ENCODE results near the gene LYRM4.
A peak's percentile ranks its signal among the peaks of the same experiment; 100 is the strongest.

Gene LYRM4

GRCh38 chr6:5260661-5261544 lies at the start of gene LYRM4, which contains the start of gene FARS2:
LYRM4 (minus strand) TSS chr6:5260950; CDS start chr6:5260733, 217 bp downstream.
FARS2 (plus strand) TSS chr6:5261513.
- DNase-seq (ENCODE audit: low read depth in 3 of 3): peak; percentile 83 to 90 (median 87)

DNA sequence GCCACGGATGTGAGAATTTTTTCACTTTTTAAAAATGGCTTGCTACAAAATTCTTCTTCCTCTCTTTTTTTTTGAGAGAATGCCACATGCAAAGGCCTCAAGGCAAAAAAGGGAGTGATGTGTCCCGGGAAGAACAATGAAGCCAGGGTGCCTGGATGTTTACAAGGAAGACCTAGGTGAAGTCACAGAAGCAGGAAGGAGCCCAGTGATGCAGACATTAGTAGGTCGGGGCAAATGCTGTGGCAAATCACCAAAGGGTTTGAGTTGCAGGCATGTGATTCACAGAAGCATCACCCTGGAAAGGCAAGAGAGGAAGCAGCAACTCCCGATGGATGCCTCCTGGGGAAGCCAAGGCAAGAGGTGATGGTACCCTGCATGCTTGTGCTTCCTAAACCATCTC lies 47.3 kb upstream of the LYRM4 start:
- DNase-seq (ENCODE audit: low read depth in 3 of 3): no peak

- no peak for DNase-seq (ENCODE audit: low read depth in 3 of 3)
Observed at GRCh38 chr6:5307058-5307457, 46.3 kb upstream of the LYRM4 start.

DNA sequence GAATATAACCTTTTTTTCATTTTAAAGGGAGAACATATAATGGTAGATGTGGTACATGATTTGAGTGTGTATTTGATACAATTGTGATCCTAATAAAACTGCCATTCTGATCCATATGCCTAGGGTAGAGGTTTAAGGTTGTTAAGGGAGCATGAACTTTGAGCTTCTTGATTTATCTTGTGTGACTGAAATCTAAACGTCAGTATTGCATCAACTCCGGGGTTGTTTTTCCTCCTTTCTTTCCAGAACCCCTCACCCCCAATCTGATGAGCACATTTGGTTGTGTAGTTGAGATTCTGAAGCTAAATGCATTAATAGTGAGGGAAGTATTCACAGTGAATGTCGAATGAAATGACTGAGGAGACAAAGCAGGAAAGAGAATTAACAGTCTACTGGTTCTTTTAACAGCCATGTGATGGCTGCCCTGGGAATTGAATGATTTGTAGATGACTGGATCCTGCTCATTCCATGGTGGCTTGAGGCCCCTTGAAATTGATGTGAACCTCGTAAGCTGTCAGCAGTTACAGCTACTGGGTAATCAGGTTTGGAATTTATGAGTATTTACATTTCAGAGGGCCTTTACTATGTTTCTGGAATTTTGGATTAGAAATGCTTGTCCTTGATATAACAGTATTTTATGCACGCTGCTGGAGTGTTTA lies 45.3 kb upstream of the LYRM4 start:
- DNase-seq (ENCODE audit: low read depth in 3 of 3): no peak

DNA sequence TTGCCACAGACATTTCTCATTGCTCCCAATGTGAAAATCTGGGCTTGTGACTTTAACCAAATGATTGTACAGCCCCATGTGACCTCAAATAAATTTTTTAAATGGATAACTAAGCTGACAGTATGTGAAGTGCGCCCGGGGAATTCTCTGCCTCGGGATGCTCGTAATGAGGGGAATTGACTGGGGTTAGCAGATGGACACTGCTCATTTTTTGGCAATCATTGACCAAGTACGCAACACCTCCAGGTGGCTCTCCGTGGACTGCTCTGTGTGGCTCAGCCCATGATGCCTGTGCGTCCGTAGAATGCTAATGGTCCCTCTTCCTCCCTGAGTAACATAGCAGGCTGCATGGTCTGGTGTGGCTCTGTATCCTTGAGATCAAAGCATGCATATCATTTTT lies 42.9 kb upstream of the LYRM4 start:
- no peak for DNase-seq (ENCODE audit: low read depth in 3 of 3)

DNA sequence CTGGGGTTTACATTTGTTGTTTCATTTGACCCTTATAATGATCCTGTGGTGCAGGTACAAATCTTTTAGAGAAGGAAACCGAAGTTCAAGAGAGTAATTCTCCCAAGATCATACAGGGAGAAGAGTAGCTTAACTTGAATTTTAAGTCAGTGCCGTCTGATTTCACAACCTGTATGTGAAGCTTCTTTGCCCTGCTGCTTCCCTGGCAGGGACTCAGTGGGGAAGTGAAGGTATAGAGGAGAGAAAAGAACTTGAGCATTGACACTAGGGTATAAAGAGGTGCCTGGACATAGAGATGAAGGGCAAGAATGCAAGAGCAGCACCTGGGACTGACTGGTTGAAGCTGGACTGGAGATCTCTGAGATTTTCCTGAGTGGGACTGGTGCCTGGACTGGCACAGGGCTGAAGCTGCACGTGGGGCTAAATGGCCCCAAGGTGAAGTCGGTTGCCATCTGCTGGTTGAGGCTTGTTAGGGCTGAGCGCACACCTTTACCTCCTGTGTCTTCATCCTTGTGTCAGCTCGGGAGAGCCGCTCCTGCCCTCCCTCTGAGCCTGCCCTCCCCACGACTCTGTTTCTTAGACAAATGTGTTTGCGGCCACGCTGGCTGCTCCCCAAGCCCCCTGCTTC lies 42.4 kb upstream of the LYRM4 start:
- peak; percentile 4 to 32 (median 26) for DNase-seq (ENCODE audit: low read depth in 3 of 3)

GRCh38 chr6:5302220-5302946 lies 41.6 kb upstream of the LYRM4 start:
- no peak for DNase-seq (ENCODE audit: low read depth in 3 of 3)

DNA sequence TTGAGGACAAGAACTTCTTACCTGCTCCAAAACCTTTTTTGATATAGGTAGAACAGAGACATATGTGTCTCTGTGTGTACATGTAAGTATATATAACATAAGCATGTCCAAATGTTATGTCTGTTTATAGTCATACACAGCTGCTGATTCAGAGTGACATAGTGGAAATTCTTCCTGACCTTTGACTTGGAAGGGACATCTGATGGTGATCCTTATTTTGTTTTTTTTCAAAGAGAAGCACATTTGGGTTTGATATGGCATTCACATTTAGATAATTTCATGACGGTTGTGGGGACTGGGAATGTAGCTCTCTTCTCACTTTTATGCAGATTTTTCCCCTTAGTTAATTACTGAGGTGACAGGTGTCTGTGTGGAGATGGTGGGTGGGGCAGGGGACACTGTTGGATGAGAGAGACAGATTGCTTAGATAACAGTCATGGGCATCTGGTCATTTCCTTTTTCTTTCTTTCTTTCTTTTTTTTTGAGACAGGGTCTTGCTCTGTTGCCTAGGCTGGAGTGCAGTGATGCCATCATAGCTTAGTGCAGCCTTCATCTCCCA lies 39.5 kb upstream of the LYRM4 start:
- DNase-seq (ENCODE audit: low read depth in 3 of 3): no peak

DNA sequence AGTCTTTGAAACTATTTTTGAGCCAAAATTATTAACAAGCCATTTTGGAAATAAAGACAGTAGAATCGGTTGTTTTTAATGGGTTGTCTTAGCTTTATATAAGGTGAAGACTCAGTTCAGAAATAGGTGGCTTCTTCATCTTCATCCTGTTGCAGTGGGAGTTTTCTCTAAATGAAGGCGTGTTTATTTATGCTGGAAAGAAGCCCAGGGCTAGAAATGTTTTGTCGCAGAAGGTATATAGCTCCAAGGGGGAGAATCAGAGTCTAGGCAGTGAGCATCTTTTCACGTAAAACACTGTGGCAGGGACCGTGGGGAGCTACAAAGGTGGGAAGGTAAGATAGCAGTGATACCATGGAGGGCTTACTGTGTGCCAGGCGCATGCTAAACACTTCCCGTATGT lies 34.9 kb upstream of the LYRM4 start:
- DNase-seq (ENCODE audit: low read depth in 3 of 3): no peak

GRCh38 chr6:5294392-5295211 lies 33.9 kb upstream of the LYRM4 start:
- DNase-seq (ENCODE audit: low read depth in 3 of 3): no peak

- no peak for DNase-seq (ENCODE audit: low read depth in 3 of 3)
Observed at GRCh38 chr6:5293692-5294091, 32.9 kb upstream of the LYRM4 start.

GRCh38 chr6:5292154-5292553 lies 31.4 kb upstream of the LYRM4 start:
- no peak for DNase-seq (ENCODE audit: low read depth in 3 of 3)

DNA sequence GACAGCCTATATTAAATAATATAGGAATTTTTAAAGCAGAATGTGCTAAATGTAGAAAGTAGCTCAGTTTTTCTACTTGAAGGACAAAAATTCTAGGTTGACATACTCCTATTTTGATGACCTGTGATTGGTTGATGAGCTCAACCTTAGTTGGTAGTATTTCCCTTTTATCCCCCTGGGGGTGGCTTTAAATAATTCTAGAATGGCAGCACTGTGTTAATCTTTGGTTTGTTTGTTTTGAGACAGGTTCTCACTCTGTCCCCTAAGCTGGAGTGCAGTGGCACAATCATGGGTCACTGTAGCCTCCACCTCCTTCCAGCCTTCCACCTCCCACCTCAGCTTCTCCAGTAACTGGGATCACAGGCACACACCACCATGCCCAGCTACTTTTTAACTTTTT lies 29.8 kb upstream of the LYRM4 start:
- no peak for DNase-seq (ENCODE audit: low read depth in 3 of 3)

- no peak for DNase-seq (ENCODE audit: low read depth in 3 of 3)
Observed at GRCh38 chr6:5290097-5290496, 29.3 kb upstream of the LYRM4 start.

- DNase-seq (ENCODE audit: low read depth in 3 of 3): no peak
Observed at GRCh38 chr6:5287966-5288297, 27.2 kb upstream of the LYRM4 start.

GRCh38 chr6:5287205-5287965 lies 26.6 kb upstream of the LYRM4 start:
- DNase-seq (ENCODE audit: low read depth in 3 of 3): no peak

DNA sequence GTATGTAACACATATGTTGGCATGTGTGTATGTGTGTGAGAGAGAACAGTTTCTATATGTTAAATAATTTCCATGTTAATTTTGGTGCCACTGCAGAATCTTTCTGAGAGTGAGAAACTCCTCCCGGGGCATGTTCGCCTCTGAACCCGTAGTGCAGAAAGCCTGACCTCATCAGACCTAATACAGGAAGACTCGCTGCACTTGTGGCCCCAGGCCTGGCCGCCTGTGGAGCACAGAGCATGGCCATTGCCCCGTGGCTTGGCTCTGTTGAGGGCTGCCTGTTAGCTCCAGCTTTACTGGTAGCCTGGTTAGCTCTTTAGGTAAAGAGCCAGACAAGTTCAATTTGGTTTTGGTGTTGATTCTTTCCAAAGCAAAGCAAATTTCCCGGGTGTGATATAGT lies 26.0 kb upstream of the LYRM4 start:
- no peak for DNase-seq (ENCODE audit: low read depth in 3 of 3)

- no peak for DNase-seq (ENCODE audit: low read depth in 3 of 3)
Observed at GRCh38 chr6:5285526-5285925, 24.8 kb upstream of the LYRM4 start.

DNA sequence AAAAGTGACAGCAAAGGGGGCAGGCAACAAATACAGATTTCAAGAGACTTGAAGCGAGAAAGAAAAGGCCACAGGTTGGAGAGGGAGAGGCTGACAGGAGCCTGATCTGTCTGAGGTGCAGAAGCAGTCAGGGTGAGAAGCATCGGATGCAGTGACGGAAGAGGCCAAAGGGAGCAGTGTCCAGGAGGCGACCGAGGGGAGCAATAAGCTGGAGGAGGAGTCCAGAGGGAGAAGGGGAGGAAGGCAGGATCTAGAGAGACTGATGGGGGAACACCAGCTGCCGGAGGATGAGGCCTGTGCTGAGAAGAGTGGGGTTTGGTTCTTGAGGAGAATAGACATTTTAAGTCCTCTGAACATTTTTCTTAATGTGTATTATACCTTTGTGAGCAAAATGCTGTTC lies 24.3 kb upstream of the LYRM4 start:
- DNase-seq (ENCODE audit: low read depth in 3 of 3): no peak

GRCh38 chr6:5282191-5282623 lies 21.5 kb upstream of the LYRM4 start:
- DNase-seq (ENCODE audit: low read depth in 3 of 3): no peak

All from stimulated activated CD4-positive, alpha-beta T cell treated with anti-CD3 and anti-CD28 coated beads, TNF-alpha, amount 100 ng/mL, for 4 hours (primary cell).